HFFc6 (cell line): ENCODE data around the gene SYNPO. TPM values are rescaled to one million over a fixed set of nuclear protein-coding genes. Genes with fewer than 3 reads are reported as not detected.

Source experiments
- DNase-seq: peaks from one replicate; pipeline ENCODE4 v3.0.0-alpha.2; 2018
- H3K27ac Mint-ChIP-seq: 2 replicates; pipeline ENCODE4 v1.8.0; 2020; ENCODE audit warnings: mild to moderate bottlenecking, mixed read lengths
- H3K27me3 Mint-ChIP-seq: 2 replicates; pipeline ENCODE4 v1.8.0; 2021; ENCODE audit warnings: mild to moderate bottlenecking, moderate library complexity, mixed read lengths; ENCODE audit not compliant: insufficient read depth
- H3K36me3 Mint-ChIP-seq: 2 replicates; pipeline ENCODE4 v1.8.0; 2021; ENCODE audit warnings: low read depth, mixed read lengths
- H3K4me1 Mint-ChIP-seq: 2 replicates; pipeline ENCODE4 v1.8.0; 2020; ENCODE audit warnings: low read depth, mixed read lengths
- H3K4me3 Mint-ChIP-seq: 2 replicates; pipeline ENCODE4 v1.8.0; 2020; ENCODE audit warnings: mild to moderate bottlenecking, moderate library complexity, mixed read lengths
- H3K9me3 Mint-ChIP-seq: 2 replicates; pipeline ENCODE4 v1.8.0; 2020; ENCODE audit warnings: mild to moderate bottlenecking, mixed read lengths
- CTCF ChIP-seq: fragments of 200-600 bp; sonication (generic); IDR thresholded peaks from 2 replicates; pipeline ENCODE4 v1.5.0; 2021; ENCODE audit warnings: antibody characterized with exemption, mild to moderate bottlenecking
- total RNA-seq, 6 experiments: library from RNA; stranded (reverse); fragmentation: NEBNext Ultra II Directional; extraction: Animal tissue kit (Norgen Biotek cat#: 25700); gene quantifications; 2 replicates in 1 of 6; 3 replicates in 5 of 6; pipeline ENCODE4 v1.2.3, GENCODE V29; 2021

The SYNPO gene
- total RNA-seq, 6 experiments from 2014 or later = 35.6 to 50.7 (median 47.8) TPM

- no peak for DNase-seq
- Mint-ChIP-seq H3K4me1 (peaks cover 32% of the 10 kb centered on the region), H3K27me3 (peaks cover 7% of the 10 kb centered on the region), H3K9me3 (no peaks in the 10 kb centered on the region), H3K36me3 (no peaks in the 10 kb centered on the region), H3K27ac (no peak overlapping the region), H3K4me3 (no peak overlapping the region)
- TF ChIP-seq CTCF = no peak
Measured at GRCh38 chr5:150621301-150621700, 19.2 kb upstream of the SYNPO start.

- Mint-ChIP-seq H3K36me3 (no peaks in the 10 kb centered on the region), H3K9me3 (no peaks in the 10 kb centered on the region), H3K27me3 (peaks cover 5% of the 10 kb centered on the region), H3K4me3 (no peak overlapping the region), H3K27ac (no peak overlapping the region), H3K4me1 (peaks cover 32% of the 10 kb centered on the region)
- no peak for TF ChIP-seq CTCF
- DNase-seq = no peak
Measured at GRCh38 chr5:150622157-150622556, 18.3 kb upstream of the SYNPO start.

- no peak for DNase-seq
- no peak for TF ChIP-seq CTCF
Measured at GRCh38 chr5:150623152-150623877, 17.1 kb upstream of the SYNPO start.

GRCh38 chr5:150623878-150624216 lies 16.6 kb upstream of the SYNPO start:
- DNase-seq = no peak
- peaks cover 6% of the 10 kb centered on the region for H3K27me3 Mint-ChIP-seq
- no peak overlapping the region for H3K27ac Mint-ChIP-seq
- H3K36me3 Mint-ChIP-seq = no peaks in the 10 kb centered on the region
- no peaks in the 10 kb centered on the region for H3K9me3 Mint-ChIP-seq
- TF ChIP-seq CTCF = no peak
- peaks cover 48% of the 10 kb centered on the region for H3K4me1 Mint-ChIP-seq
- peak overlapping the region; percentile 86; the same call in 1 of the 2 replicates for H3K4me3 Mint-ChIP-seq

More at GRCh38 chr5:150623152-150623877, 17.1 kb upstream of the SYNPO start:
- Mint-ChIP-seq H3K36me3 (no peaks in the 10 kb centered on the region), H3K4me1 (peaks cover 44% of the 10 kb centered on the region), H3K27ac (no peak overlapping the region), H3K9me3 (no peaks in the 10 kb centered on the region), H3K4me3 (0 out of 2 replicates have a peak overlapping the region, but pooled peaks have one; percentile 0), H3K27me3 (peaks cover 6% of the 10 kb centered on the region)

GRCh38 chr5:150624334-150625163 lies 15.9 kb upstream of the SYNPO start:
- Mint-ChIP-seq H3K36me3 (no peaks in the 10 kb centered on the region), H3K27ac (no peak overlapping the region), H3K9me3 (no peaks in the 10 kb centered on the region), H3K4me1 (peaks cover 48% of the 10 kb centered on the region), H3K27me3 (peaks cover 6% of the 10 kb centered on the region), H3K4me3 (peak overlapping the region; percentile 86)
- no peak for DNase-seq
- TF ChIP-seq CTCF = no peak
